D341Med (cell line): ENCODE measurements around the gene PDE6C.
A peak's percentile ranks its signal among the peaks of the same experiment; 100 is the strongest.

Experiments
- DNase-seq: peaks from one replicate; pipeline ENCODE4 v3.0.0; 2012; ENCODE audit warnings: low spot score

The PDE6C gene

DNA sequence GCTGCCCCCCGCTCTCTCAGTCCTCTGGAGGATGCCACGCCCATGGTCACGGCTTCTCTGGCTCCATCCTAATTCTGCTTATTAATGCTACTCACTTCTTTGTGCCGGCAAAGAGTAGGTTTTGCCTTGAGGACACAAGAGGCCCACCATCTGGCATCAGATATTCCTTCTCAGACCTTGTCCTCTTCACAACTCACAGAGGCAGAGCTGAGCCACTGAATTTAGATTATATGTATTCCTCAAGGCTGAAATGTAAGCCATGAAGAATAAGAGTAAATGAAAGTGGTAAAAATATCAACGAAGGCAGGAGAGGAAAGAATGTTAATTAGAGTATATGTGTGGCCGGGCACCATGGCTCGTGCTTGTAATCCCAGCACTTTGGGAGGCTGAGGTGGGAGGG lies 17.8 kb upstream of the PDE6C start:
- no peak for DNase-seq

GRCh38 chr10:93595378-93596161 lies 16.8 kb upstream of the PDE6C start:
- no peak for DNase-seq

DNA sequence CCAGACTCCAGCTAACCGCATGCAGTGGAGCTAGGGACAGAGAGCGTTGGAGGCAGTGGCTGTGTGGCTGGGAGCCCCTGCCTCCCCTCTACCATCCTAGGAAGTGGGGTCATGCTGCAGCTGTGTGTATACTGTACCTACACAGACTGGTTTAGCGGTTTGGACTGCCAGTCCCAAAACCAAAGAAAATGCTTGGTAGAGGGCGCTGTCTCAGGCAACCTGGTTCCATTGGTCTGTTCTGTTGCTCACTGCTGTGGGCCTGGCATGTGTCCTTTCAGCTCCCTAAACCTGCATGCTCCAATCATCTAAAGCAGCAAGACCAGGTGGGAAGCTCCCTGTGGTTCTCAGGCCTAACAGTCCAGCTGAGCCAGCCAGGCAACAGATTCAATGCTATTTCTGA lies 15.8 kb upstream of the PDE6C start:
- DNase-seq = no peak

DNA sequence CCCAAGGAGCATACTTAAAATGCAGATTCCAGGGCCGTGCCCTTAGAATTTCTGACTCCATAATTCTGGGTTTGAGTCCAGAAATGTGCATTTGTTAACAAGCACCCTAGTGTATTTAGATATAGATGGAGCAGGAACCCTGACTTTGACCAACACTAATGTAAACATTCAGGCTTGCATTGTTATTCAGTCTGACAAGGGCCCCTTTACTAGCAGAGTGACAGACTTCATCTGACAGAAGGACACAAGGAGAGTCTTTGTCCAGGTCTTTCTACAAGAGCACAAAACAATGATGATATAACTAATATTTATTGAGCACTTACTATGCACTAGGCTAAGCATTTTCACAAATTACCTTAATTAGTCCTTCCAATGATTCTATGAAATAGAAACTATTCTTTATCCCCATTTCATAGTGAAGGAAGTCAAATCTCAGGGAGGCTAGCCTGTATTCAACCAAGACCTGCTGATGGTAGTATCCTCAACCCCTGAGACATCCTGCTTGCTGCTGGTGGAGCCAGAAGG lies 15.2 kb upstream of the PDE6C start:
- DNase-seq = no peak

- DNase-seq = no peak
Measured at GRCh38 chr10:93598157-93598556, 14.2 kb upstream of the PDE6C start.

GRCh38 chr10:93599335-93599734 lies 13.0 kb upstream of the PDE6C start:
- no peak for DNase-seq

GRCh38 chr10:93599778-93600177 lies 12.6 kb upstream of the PDE6C start:
- DNase-seq = no peak

DNA sequence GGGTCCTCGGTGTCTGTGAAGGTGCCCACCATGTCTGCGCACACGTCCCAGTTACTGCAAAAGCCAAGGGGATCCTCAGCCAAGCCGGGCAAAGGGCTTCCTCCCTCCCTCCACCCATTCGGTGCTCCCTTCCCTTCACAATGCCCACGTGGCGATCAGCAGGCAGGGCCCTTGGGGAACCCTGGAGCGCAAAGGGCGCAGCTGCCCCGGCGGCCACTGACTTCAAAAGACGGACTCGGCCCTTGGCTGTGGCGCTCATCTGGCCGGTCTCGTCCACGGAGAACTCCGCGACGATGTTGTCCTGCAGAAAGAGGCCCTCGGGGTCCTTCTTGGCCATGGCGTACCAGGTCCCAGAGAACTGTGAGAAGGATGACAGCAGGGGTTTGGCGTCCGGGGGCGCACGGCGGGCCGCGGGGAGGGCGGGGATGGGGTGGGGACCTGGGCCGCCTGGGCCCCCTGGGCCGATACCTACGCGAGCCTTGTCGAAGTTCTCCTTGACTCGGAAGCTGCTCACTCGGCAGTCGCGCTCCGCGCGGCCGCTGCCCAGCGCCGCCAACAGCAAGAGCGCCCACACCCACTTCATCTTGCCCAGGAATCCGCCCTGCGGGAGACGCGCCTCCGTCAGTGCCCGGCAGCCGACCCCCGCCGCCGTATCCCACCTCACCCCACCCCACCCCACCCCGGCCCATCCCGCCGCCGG lies 11.7 kb upstream of the PDE6C start:
- peak; percentile 45 for DNase-seq

DNA sequence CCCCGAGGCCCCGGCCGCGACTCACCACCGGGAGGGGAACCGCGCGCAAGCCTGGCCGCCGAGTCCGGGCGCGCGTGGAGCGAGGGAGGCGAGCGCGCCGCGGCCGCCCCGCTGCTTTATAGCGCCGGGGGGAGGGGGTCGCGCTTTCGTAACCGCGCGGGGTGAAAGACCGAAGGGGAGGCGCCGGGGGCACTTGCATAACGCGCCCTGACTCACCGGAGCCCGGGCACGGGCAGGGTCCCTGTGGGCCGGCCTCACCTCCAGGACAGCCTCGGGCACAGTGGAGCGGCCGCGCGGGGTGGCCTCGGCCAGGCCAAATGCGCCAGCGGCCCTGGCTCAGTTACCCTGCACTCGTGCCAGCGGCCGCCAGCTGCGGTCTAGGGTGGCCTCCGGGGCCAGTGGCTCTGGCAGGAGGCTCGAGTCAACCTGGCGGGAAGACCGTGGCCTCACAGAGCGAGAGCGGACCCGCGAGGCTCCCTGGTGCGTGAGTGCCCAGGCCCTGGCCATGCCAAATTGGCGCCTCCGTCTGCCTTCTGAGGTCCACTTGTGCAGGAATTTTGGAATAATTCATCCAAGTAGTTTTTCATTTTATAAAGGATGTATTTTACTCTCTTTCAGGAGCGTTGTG lies 11.1 kb upstream of the PDE6C start, which contains the start of gene RBP4:
Gene RBP4 (minus strand): TSS at position 90 of the 628 bp plus-strand sequence. CDS start 207 bp downstream, outside the sequence.
- peak; percentile 30 for DNase-seq

GRCh38 chr10:93601774-93602162 lies 10.6 kb upstream of the PDE6C start:
- DNase-seq = no peak

DNA sequence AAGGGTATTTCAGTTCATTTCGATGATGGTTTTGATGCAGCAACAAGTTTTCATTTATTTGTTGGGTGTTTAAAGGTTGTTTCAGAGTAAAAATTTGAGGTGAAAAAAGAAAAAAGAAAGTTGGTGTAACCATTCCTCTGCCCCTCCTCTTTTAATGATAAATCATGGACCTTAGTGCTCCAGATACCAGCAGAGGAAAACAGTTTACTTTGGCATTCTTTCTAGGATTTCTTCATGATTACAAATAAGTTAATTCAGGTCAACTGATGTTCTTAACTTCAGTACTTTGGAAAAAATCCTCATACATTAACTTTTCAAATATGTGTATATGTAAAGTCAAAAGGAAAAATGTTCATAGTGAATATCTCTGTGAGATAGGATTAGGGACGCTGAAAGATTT lies 9.3 kb upstream of the PDE6C start:
- no peak for DNase-seq

DNA sequence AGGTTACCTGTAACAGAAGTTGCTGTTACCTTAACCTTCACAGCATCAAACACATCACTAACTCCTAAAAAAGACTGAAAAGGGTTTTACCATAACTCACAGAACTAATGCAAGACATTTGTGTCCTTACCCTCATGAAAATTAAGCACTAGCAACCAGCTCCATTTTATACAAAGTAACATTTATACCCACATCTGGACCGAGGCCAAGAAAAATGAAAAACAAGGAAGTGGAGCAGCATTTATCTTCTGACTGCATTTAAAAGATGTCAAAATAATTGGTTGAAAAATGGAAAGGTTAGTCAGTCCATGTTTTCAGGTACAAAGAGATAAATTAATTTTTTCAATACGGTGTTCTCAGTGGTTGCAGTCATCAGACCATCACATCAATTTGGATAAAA lies 8.2 kb upstream of the PDE6C start:
- no peak for DNase-seq

DNA sequence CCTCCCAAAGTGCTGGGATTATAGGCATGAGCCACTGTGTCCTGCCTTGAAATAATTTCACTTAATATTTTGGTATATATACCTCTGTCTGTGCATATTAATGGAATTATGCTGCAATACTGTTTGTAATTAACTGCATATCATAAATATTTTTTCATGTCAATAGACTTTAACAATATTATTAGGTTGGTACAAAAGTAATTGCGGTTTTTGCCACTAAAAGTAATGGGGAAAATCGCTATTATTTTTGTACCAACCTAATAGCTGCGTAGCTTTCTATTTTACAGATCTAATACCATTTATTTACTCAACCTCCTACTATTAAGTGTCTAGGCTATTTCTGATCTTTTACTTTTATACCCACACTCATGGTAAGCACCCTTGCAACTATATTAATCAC lies 3.9 kb upstream of the PDE6C start:
- DNase-seq = no peak

DNA sequence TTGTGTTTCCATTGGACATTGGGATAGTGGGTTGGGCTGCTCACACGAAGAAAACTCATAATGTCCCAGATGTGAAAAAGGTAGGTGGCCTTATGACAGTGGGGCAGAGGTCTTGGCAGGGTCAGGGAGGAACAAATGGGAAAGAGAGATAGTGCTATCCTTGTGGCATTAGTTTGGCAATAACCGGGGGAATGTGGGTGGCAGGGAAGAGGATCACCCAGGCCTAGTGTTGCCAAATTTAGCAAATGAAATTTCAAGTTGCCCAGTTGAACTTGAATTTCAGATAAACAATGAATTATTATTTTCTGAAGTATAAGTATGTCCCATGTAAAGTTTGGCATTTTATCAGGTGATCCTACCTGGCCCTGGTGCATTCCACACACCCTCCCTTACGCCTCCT lies 789 bp downstream of the PDE6C start:
- DNase-seq = no peak

DNA sequence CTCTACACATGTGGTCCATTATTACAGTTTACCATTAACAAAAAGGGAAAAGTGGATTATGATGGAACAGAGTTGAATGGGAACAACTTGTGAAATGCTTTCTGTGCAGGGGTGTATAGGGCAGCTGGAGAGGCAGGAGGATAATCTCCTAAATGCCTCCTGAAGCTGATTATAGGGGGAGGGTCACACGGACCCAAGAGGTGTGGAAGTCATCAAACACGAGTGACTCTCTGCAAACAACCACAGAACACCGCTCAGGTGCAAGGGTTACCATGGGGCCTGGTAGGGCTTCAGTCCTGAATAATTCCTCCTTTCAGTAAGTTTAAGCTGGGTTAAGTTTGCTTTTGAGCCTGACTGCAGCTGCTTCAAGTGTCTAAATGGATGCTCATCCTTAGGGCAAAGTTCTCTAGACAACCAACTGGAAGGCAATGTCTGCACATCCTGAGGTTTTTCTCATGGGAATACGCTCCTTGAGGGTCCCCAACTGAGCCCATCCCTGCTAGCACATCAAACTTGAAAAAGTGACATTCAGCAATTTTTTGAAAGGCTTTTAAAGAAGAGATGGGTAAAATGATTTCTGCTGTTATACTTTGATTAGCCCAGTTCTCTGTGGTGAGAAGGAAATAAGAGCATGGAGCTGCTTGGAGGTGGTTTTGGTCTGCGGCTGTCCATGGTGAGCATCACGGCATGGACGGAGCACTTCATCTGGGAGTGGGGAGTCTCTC lies 1.9 kb downstream of the PDE6C start:
- DNase-seq = no peak

GRCh38 chr10:93615576-93616235 lies 3.4 kb downstream of the PDE6C start:
- no peak for DNase-seq

DNA sequence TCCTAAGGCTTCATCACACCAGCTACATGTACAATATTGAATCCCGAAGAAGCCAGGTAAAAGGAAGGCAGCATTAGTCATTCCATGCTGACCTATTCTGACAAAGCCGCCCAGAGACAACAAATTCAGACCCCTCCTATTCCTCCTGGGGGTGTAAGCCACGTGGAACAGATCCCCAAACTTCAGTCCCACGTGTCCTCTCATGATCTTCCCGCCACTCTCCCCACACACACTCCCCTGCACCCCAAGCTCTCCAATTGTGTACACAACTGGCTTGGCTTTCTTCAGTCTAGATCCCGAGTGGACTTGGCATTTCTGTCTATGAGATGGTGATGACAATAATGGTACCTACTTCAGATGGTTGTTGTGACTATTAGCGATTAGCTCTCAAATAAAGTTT lies 8.6 kb downstream of the PDE6C start:
- DNase-seq = no peak

DNA sequence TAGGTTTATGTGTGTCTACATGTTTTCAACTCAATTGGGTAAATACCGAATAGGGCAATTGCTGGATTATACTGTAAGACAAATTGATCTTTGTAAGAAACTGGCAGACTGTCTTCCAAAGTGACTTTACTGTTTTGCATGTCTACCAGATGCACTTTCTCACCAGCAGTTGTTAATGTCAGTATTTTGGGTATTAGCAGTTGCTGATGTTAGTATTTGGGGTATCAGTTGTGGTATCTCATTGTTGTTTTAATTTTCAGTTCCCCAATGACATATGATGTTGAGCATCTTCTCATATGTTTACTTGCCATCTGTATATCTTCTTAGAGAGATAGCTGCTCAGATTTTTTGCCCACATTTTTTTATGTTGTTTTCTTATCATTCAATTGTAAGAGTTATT lies 10.6 kb downstream of the PDE6C start:
- DNase-seq = no peak

DNA sequence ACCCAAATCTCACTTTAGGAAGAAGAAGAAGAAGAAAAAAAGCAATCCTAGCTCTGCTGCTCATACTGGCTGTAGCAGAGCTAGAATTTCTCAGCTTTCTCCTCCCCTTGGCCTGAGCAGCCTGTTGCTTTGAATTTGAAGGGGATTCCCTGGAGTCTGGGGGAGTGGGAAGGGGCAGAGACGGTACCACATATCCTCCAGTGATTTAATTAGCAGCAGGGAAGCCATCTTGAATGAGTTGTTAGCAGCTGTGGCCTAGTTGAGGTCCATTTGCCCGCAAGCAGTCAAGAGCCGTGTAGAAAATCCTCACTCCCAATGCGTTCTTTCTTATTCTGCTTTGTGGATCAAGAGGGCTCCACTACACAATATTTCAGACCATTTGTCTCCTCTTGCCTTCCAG lies 16.5 kb downstream of the PDE6C start:
- no peak for DNase-seq

GRCh38 chr10:93629647-93630305 lies 17.4 kb downstream of the PDE6C start:
- no peak for DNase-seq
